Ureter (tissue), 1 donor: ENCODE measurements around the gene SLC7A10. TPM values are rescaled to one million over a fixed set of nuclear protein-coding genes. Genes with fewer than 3 reads are reported as not detected.

ENCODE experiments used
- DNase-seq: peaks from one replicate; pipeline ENCODE4 v3.0.0-alpha.2; 2020; ENCODE audit warnings: low spot score
- total RNA-seq: library from RNA; stranded (reverse); gene quantifications from one replicate; pipeline ENCODE4 v1.2.4, GENCODE V29; 2023
- donor health status: DM: yes; HTN: yes; CAD: no.

SLC7A10 gene
- total RNA-seq, 1 donor from 2014 or later = not detected

GRCh38 chr19:33254245-33254824 is 28.7 kb upstream of the SLC7A10 start:
- DNase-seq = no peak

- no peak for DNase-seq
These were observed 27.3 kb upstream of the SLC7A10 start for GRCh38 chr19:33252971-33253370.

GRCh38 chr19:33252418-33252962 is 26.8 kb upstream of the SLC7A10 start:
- no peak for DNase-seq

- DNase-seq = no peak
These were observed 26.0 kb upstream of the SLC7A10 start for GRCh38 chr19:33251526-33252090.

GRCh38 chr19:33251076-33251475 is 25.4 kb upstream of the SLC7A10 start:
- DNase-seq = no peak

- no peak for DNase-seq
These were observed 24.9 kb upstream of the SLC7A10 start for GRCh38 chr19:33250500-33250899.

GRCh38 chr19:33249740-33250366 is 24.2 kb upstream of the SLC7A10 start:
- DNase-seq = no peak

- no peak for DNase-seq
These were observed 23.4 kb upstream of the SLC7A10 start for GRCh38 chr19:33248954-33249613.

- no peak for DNase-seq
These were observed 22.9 kb upstream of the SLC7A10 start for GRCh38 chr19:33248553-33248953.

GRCh38 chr19:33248104-33248503 is 22.5 kb upstream of the SLC7A10 start:
- no peak for DNase-seq

GRCh38 chr19:33247441-33247819 is 21.8 kb upstream of the SLC7A10 start:
- no peak for DNase-seq

GRCh38 chr19:33246709-33247440 is 21.2 kb upstream of the SLC7A10 start:
- no peak for DNase-seq

- DNase-seq = no peak
These were observed 20.5 kb upstream of the SLC7A10 start for GRCh38 chr19:33245948-33246708.

GRCh38 chr19:33242911-33243310 is 17.3 kb upstream of the SLC7A10 start:
- DNase-seq = no peak

- no peak for DNase-seq
These were observed 16.5 kb upstream of the SLC7A10 start for GRCh38 chr19:33242131-33242530.

GRCh38 chr19:33241530-33242101 is 16.0 kb upstream of the SLC7A10 start:
- DNase-seq = no peak

- DNase-seq = no peak
These were observed 15.5 kb upstream of the SLC7A10 start for GRCh38 chr19:33241091-33241529.

- DNase-seq = no peak
These were observed 14.6 kb upstream of the SLC7A10 start for GRCh38 chr19:33240181-33240771.

- DNase-seq = no peak
These were observed 13.7 kb upstream of the SLC7A10 start for GRCh38 chr19:33239223-33239975.
